SK-N-MC (cell line): ENCODE results near the gene CDC27.
"Not testable (repeated sequence)": the region's sequence is repeated elsewhere in the genome, so short reads cannot be mapped to it uniquely, and the experiment has no call there.

Experiments used
- DNase-seq: peaks from one replicate; pipeline ENCODE4 v3.0.0-alpha.2; 2011; ENCODE audit warnings: low read depth, low spot score
- H3K27ac ChIP-seq: fragments of 200-600 bp; sonication (generic); 2 replicates; pipeline ENCODE4 v1.5.1; 2016; ENCODE audit warnings: mixed run types
- H3K36me3 ChIP-seq: fragments of 200-600 bp; sonication (generic); 2 replicates; pipeline ENCODE4 v1.6.1; 2017; ENCODE audit warnings: antibody characterized with exemption, low read length, mixed read lengths; ENCODE audit not compliant: insufficient read depth
- H3K4me3 ChIP-seq: fragments of 200-600 bp; sonication (generic); 2 replicates; pipeline ENCODE4 v1.5.1; 2016
- H3K9ac ChIP-seq: fragments of 200-600 bp; sonication (generic); 2 replicates; pipeline ENCODE4 v1.8.0; 2017; ENCODE audit warnings: mixed run types, mixed read lengths; ENCODE audit not compliant: insufficient read length
- H3K9me3 ChIP-seq: fragments of 200-600 bp; sonication (generic); 2 replicates; pipeline ENCODE4 v1.6.1; 2017; ENCODE audit warnings: low read depth, mild to moderate bottlenecking, antibody characterized with exemption, low read length, moderate library complexity, mixed read lengths
- EZH2 ChIP-seq: fragments of 200-600 bp; sonication (generic); IDR thresholded peaks from one replicate; pipeline ENCODE4 v1.6.1; 2017; ENCODE audit warnings: antibody characterized with exemption
- FOXP2 ChIP-seq: optimal IDR thresholded peaks from 2 replicates; pipeline ENCODE3; 2011; ENCODE audit warnings: mild to moderate bottlenecking, moderate library complexity; ENCODE audit not compliant: insufficient read depth; ENCODE audit errors: extremely low read length, control extremely low read depth
- POLR2AphosphoS5 ChIP-seq: IDR thresholded peaks from 2 replicates; pipeline ENCODE4 v1.6.1; 2012; ENCODE audit warnings: mild to moderate bottlenecking, low read depth, low read length, borderline replicate concordance

The CDC27 gene

GRCh38 chr17:47072886-47073285 is 116.2 kb downstream of the CDC27 start:
- no peak overlapping the region for H3K9ac ChIP-seq
- no peaks in the 10 kb centered on the region for H3K9me3 ChIP-seq
- no peak for DNase-seq
- H3K27ac ChIP-seq = no peak overlapping the region
- H3K4me3 ChIP-seq = no peak overlapping the region
- no peaks in the 10 kb centered on the region for H3K36me3 ChIP-seq
- TF ChIP-seq POLR2AphosphoS5 (no peak), EZH2 (no peak), FOXP2 (no peak)

DNA sequence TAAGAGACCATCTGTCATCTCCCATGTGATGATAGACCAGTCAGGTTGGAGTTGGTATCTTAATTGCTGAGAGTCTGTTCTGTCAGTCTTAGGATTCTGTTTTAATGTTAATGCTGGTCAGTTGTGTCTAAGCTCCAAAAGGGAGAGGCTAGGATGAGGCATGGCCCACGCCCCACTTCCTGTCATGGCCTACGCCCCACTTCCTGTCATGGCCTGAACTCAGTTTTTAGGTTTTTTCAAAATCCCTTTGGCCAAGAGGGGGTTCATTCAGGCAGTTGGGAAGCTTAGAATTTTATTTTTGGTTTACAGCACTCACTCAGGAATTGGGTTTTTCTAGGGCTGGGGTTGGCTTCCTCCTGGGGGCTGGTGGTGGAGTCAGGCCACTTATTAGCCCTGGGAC is 117.9 kb downstream of the CDC27 start:
- H3K9ac ChIP-seq, H3K9me3 ChIP-seq, H3K4me3 ChIP-seq, DNase-seq, H3K27ac ChIP-seq, H3K36me3 ChIP-seq: not testable (repeated sequence)

GRCh38 chr17:47070266-47070665 is 118.8 kb downstream of the CDC27 start:
- not testable (repeated sequence) for H3K4me3 ChIP-seq, H3K27ac ChIP-seq, H3K9ac ChIP-seq, H3K36me3 ChIP-seq, H3K9me3 ChIP-seq, DNase-seq
